Central memory CD4-positive, alpha-beta T cell (primary cell): ENCODE results near the gene LPIN3.

Source experiments
- DNase-seq: peaks from one replicate; pipeline ENCODE4 v3.0.0; 2022

Gene LPIN3

DNA sequence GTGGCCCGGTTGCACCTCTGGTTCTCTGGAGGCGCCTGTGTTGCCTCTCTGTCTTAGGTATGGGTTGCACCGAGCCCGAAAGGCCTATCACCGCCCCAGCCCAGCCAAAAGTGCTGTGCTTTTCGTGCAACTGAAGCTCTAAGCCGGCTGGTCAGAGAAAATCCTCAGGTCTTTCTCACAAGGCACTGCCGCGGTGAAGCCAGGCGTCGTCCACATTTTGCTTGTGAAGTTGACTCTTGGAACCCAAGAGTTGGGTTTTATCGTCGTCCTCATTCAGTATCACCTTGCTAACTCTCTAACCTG is 26.7 kb downstream of the LPIN3 start:
- DNase-seq: no peak

- DNase-seq: no peak
Observed at GRCh38 chr20:41367956-41368355, 27.3 kb downstream of the LPIN3 start.

GRCh38 chr20:41369673-41370072 is 29.1 kb downstream of the LPIN3 start:
- no peak for DNase-seq

- no peak for DNase-seq
Observed at GRCh38 chr20:41370176-41370575, 29.6 kb downstream of the LPIN3 start.

GRCh38 chr20:41371371-41371770 is 30.8 kb downstream of the LPIN3 start:
- DNase-seq: no peak

DNA sequence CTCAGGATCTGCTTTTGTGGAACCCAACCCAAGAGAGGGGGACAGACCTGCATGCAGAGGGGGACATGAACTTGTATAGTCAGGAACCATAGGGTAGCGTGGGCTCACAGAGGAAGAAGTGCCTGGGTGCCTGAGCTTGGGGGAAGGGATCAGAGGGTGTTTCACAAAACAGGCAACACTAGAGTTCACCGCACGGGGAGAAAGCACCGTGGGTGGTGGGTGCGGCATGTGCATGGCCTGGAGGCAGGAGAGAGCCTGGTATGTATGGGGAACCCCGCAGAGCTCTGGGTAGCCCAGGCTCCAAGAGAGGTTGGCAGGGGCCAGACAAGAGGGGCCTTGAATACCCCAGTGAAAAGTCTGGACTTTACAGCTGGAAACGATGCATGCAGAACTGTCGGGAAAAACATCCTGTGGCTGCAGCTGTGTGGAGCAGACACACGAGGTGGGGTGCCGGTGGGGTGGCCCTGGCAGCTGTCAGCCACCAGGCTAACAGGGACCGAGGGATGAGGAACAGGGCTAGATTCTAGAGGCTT is 32.7 kb downstream of the LPIN3 start:
- no peak for DNase-seq

DNA sequence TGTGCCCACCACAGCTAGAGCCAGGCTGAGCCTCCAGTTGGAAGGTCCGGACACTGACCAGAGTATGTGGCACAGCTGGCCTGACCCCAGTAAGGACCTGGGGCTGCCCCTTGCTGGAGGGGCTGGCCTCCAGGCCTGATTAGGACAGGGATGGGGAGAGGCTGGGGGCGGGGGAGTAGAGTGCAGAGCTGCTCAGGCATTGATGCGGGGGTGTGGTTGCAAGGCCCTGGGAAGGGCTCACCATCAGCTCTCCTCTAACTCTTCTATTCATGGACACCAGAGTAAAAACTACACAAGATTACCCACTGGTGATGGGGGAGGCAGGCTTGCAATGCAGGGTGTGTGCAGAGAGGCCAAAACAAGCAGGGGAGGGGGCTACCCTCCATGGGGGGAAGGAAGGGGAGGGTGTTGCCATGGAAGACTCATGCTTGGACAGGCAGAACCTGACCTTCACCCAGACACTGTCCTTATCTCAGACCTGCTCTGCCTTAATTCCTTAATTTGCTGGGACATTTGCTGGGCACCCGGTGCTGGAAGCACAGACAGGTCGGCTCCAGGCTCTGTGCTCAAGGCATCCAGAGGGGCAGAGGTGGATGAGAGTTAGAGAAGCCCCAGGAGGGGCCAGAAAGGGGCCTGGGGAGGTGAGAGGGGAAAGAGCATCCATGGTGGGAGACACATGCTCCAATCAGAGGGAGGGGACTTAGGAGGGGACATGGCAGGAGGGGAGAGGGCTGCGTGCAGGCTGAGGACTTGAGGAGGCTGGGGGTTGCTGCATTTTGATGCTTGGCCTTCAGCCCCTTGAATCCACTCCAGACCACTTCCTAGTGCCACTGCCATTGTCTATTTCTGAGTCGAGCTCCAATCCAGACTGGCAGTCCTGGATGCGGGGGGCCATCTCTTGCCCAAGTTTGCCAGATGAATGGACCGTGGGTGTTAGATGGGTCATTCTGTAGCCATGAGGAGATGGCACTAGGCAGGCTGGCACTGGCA is 33.6 kb downstream of the LPIN3 start:
- DNase-seq: no peak

DNA sequence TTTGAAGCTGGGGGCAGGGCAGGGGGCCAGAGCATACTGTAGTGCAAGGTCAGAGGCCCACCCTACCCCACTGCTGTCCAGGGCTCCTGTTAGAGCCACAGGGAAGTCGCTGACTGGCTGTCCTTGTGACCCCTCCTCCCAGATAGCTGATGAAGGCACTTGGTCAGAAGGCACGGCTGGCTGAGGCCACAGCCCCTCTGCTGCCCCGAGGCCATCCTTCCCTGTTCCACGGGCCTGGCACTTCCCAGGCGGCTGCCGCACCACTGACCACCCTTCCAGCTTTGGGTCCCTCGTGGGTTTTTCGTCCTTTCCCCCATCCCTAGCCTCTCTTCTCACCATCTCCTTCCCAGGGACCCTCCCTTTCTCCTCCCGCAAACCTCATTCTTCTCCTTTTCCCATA is 35.2 kb downstream of the LPIN3 start:
- DNase-seq: no peak

DNA sequence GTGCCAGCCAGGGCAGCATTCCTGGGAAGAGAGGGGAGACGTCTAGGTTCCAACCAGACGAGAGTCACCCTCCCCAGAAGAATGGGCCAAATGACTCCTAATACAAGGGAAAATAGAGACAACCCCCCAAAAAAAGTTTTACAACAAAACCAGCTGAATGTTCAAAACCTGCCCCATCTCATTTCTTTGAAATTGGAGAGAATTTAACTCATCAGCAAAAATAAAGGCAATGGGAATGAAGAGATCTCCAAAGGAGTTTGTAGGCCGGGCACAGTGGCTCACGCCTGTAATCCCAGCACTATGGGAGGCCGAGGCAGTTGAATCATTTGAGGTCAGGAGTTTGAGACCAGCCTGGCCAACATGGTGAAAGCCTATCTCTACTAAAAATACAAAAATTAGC is 35.7 kb downstream of the LPIN3 start:
- DNase-seq: no peak

GRCh38 chr20:41377275-41377674 is 36.7 kb downstream of the LPIN3 start:
- no peak for DNase-seq

- DNase-seq: no peak
Observed at GRCh38 chr20:41379551-41379950, 38.9 kb downstream of the LPIN3 start.

GRCh38 chr20:41380551-41381193 is 40.1 kb downstream of the LPIN3 start:
- no peak for DNase-seq

GRCh38 chr20:41382791-41383305 is 42.2 kb downstream of the LPIN3 start:
- DNase-seq: no peak

- no peak for DNase-seq
Observed at GRCh38 chr20:41386502-41387427, 46.1 kb downstream of the LPIN3 start.

GRCh38 chr20:41387444-41387851 is 46.8 kb downstream of the LPIN3 start:
- DNase-seq: no peak

DNA sequence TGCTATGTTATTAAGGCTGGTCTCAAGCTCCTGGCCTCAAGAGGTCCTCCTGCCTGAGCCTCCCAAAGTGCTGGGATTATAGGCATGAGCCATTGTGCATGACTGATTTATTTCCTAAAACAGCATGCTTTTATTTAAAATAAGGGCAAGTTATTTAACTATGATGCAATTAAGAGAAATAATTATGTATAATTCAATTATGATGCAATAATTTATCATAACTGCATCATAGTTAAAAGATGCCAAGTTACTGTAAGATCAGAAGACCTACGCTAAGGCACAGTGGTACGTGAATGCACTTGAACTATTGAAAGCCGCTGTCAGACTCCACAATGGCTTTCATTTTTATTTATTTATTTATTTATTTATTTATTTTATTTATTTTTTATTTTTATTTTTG is 50.3 kb downstream of the LPIN3 start:
- no peak for DNase-seq

DNA sequence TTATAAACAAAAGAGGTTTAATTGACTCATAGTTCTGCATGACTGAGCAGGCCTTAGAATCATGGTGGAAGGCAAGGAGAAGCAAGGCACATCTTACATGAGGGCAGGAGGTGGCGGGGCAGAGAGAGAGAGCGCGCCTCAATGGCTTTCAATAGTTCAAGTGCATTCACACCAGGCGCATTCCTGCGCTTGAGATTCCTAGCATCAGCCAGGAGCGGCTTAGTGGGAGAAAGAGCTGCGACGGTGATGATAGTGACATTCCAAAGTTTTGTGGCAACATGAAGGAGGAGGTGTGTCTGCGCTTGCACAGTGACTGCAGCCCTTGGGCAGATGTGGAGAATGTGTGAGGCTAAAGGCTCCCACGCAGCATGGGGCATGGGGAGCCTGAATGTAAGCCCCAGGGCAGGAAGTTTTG is 51.0 kb downstream of the LPIN3 start:
- DNase-seq: no peak

DNA sequence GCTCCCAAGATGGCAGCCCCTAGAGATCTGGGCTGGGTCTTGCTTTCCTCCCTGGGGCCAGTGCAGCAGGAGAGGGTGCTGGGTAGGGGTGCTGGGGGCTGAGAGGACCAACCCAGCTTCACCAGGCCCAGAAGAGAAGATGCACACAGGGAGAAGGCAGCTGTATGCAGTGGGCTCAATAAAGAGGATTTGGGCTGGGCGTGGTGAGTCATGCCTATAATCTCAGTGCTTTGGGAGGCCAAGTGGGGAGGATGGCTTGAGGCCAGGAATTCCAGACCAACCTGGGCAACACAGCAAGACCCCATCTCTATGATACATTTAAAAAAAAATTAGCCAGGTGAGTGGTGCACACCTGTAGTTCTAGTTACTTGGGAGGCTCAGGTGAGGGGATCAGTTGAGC is 51.7 kb downstream of the LPIN3 start:
- DNase-seq: no peak

GRCh38 chr20:41392871-41393704 is 52.5 kb downstream of the LPIN3 start:
- no peak for DNase-seq

DNA sequence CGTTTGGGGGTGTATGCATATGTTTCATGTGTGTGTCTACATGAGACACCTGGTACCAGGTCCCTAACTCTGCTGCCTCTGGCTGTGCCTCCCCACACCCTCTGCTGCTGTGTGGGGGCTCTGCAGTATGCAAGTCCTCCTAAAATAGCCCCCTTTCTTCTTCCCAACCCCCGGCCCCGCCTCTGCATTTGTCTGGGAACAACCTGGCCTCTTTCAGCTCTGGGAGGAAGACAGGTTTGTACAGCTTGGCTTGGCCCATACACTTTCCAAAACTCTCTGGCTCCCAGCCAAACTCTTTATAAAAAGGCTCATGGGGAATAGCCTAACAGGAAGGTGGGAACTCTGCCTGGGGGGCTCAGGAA is 53.1 kb downstream of the LPIN3 start:
- DNase-seq: no peak

GRCh38 chr20:41394081-41394480 is 53.5 kb downstream of the LPIN3 start:
- DNase-seq: no peak
